C1 segment of cervical spinal cord (tissue), 14 donors: Measurements from ENCODE around the gene ANXA1.

Experiments used
- DNase-seq, 14 donors: peaks; one replicate each; lab custom pipeline; 2025; lab: John Stamatoyannopoulos, UW

Gene ANXA1

GRCh38 chr9:73210886-73211666, 59.4 kb downstream of the ANXA1 start:
- no peak for DNase-seq

- no peak for DNase-seq
Measured at GRCh38 chr9:73213300-73213699, 61.6 kb downstream of the ANXA1 start.

GRCh38 chr9:73215249-73215648, 63.6 kb downstream of the ANXA1 start:
- DNase-seq: no peak

- DNase-seq: no peak
Measured at GRCh38 chr9:73216100-73216499, 64.4 kb downstream of the ANXA1 start.
